HG02571 (cell line): ENCODE data around the gene ERGIC1.

Source experiments
- ATAC-seq: cut with Tn5 transposase; IDR thresholded peaks from one replicate; pipeline ENCODE4 v1.9.1; 2021; ENCODE audit warnings: mild to moderate bottlenecking, moderate library complexity; ENCODE audit not compliant: unreplicated experiment

ERGIC1 gene

DNA sequence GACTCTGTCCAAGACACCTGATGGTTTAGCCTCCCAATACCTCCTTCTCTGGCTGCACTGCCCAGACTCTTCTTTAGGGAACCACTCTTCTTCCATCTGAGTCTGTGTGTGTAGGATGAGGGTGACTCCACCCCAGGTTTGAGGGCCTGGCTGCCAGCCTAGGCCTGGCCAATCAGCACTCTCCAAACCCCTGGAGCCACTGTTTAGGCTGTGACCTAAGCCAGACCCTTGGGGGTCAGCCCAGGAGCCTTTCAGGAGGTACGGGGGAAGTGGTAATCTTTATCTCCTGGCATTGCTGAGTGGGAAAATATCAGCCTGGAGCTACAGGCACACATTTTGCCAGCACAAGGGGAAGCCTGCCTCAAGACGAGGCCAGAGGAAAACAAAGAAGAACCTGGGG is 6.2 kb upstream of the ERGIC1 start:
- no peak for ATAC-seq

DNA sequence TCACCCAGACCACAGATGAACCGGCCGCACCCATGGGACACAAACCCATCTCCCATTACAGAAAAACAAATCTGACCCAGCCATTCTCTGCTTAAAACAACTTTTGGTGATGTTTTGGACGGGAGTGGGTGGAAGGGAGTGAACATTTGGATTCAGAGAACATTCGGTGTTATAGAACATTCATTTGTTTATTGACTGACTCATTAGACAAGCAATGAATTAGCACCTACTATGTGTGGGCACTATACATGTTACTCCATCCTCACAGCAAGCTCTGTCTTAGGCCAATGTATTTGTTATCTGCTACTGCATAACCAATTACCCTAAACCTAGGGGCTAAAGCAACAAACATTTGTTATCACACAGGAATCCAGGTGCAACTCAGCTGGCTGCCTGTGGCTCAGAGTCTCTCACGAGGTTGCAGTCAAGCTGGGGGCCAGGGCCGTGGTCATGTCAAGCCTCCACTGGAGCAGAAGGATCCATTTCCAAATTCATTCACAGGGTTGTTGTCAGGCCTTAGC is 5.1 kb upstream of the ERGIC1 start:
- no peak for ATAC-seq

- ATAC-seq = no peak
Measured at GRCh38 chr5:172830275-172830799, 3.7 kb upstream of the ERGIC1 start.

DNA sequence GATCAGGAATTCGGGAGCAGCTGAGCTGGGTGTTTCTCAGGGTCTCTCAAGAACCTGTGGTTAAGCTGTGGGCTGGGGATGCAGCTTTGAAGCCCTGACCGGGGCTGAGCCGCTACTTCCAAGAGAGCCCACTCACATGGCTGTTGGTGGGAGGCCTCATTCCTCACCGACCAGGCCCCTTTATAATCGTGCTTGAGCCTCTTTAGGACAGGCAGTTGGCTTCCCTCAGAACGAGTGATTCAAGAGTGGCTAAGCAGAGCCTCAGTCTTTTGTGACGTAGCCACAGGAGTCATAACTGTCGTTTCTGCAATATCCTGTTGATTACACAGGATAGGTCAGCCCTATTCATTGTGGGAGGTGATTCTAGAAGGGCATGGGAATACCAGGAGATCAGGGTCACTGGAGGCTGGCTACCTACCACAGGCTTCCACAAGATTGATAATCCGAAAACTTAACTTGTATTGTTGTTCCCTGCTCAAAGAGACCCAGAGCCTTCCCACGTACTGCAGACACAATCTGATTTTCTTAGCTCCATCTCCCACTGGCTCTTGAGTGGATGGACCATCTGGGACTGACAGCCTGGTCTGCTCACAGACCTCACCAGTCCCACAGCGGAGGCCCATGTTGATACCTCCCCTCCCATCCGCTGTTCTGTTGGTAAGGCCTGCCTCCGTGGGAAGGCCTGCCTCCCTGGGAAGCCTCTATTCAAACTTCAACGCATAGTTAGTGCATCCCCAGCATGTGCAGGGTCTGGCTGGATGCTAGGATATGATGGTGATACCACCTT is 3.0 kb upstream of the ERGIC1 start:
- no peak for ATAC-seq

- ATAC-seq = no peak
Measured at GRCh38 chr5:172832383-172833315, 1.4 kb upstream of the ERGIC1 start.

- ATAC-seq = no peak
Measured at GRCh38 chr5:172833372-172833685, 722 bp upstream of the ERGIC1 start.

GRCh38 chr5:172834415-172835289 is 601 bp downstream of the ERGIC1 start:
- ATAC-seq = peak; percentile 18

DNA sequence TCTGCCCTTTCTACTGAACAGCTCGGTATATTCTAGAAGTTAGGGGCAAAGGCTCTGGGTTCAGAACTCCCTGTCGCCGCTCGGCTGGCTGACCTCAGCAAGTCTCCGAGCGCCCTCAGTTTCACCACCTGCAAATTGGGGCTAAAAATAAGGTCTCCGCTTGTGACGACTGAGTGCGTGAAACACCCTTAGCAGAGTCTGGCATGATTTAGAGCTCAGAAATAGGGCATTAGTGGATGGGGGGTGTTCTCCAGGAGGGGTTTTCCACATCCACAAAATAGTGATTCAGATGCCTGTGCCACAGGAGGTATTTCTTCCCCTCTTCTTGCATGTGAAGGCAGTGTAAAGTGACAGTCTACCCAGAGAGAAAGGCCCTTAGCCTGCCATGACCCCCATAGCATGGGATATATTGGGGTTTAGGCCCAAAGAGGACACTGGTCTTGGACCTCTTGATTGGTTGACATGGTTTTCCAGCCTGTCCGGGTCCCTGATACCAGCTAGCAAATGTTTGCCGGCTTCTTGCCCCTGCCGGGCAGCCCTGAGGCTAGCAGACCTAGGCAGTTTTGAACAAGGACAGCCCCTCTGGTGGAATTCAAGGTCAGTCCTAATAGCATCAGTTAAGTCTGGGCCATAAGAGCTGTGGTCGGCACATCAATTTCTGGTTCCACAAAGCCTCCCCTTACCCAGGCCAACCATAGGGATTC is 1.4 kb downstream of the ERGIC1 start:
- no peak for ATAC-seq

- ATAC-seq = no peak
Measured at GRCh38 chr5:172835994-172836356, 1.9 kb downstream of the ERGIC1 start.

- ATAC-seq = peak; percentile 63
Measured at GRCh38 chr5:172837640-172838039, 3.6 kb downstream of the ERGIC1 start.

DNA sequence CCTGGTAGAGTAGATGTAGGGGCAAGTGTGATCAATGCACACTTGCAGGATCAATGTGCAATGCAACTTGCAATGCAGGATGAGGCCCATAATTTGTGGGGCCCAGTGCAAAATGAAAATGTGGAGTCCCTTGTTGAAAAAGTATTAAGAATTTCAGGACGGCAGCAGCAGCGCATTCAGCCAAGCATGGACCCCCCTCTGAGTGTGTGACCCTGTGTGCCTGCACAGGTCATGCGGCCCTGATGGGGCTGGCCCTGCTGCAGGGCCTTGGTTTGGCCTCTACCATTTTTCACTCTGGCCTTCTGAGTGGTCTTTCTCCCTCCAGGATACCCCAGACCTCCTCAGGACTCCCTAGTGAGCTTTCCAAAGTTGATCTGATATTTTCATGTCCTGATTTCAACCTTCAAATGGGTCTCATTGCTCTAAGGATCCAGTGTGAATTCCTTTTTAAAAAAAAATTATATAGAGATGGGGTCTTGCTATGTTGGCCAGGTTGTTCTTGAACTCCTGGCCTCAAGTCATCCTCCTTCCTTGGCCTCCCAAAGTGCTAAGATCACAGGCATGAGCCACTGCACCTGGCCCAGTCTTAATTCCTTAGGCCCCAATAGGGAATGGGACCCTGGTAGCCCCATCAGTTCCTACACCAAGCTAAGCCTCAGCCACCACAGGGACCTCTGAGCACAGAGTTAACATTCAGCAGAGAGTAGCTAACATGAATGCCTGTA is 4.3 kb downstream of the ERGIC1 start:
- no peak for ATAC-seq

- ATAC-seq = no peak
Measured at GRCh38 chr5:172839669-172840431, 5.8 kb downstream of the ERGIC1 start.

DNA sequence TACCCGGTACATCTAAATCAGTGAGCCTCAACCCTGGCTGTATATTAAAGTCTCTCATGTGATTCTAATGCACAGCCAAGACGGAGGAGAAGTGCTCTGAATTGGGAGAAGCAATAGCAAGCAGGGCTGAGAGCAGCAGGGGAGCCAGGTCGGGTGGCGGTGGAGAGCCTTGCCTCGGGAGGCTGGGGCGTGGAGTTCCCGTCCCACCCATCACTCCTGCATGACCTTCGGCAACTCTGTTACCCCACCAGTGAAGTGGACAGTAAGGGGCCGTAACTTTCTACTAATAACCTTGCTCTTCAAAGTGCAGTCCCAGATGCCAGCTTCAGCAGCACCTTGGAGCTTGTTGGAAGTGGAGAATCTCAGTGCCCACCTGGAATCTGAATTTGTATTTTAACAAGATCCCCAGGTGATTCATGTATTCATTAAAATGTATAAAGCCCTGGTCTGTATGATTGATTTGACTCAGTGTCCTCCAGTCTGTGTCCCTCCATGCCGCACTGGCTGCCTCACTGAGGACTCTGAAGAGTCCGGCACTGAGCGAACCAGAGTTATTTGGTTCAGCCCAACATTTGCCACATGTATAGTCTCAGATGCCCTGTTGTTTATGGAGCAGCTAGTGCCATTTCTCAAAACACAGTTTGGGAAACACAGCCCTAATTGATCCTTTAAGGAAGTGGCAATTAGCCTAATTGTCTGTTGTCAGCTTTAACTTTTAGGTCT is 6.5 kb downstream of the ERGIC1 start:
- ATAC-seq = no peak

DNA sequence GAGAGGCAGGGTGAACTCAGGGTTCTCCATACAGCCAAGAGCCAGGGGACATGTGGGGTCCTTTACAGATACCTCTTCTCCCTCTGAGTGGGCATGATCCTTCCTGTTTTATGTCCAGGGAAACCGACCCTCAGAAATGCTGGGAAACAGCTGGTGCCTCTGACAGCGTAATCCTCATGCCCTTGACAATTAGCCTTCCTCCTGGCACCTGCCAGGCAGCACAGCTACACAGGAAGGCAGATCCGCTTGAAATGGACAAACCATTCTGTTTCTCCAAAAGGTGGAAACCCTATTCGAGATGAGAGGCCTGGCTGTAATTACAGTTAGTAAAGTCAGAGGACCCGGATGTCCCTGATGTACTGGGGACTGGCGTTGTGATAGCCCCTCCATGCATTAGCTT is 7.2 kb downstream of the ERGIC1 start:
- no peak for ATAC-seq

DNA sequence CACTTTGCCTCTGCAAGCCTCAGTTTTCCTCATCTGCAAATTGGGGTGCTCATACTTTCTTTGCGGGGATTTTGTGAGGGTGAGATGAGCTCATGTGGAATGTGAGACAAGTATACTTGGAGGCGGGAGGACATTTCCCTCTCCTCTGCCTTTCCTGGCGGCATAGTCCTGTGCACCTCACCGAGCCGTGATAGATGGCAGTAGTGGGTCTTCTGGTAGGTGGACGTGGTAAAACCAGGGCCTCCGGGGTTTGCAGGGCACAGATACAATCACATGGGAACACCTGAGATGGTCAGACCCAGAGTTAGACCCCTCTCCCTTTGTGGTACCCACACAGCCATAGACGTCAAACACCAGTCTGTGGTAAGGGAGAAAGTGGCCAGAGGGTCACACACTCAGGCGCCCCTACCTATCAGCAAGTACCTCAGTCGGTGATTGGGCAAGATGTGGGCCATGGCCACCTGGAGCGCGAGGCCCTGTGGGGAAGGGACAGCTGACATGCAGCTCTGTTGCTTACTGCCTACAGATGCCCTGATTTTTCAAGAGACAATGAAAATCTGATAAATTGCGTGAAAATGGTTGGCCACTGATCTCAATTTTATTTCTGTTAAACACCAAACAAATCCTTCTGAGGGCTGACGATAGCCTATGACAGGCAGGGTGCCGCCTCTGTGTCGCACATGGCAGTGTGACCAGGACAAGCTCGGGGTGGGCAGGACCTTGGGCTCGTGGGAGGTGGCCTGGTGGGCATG is 9.9 kb downstream of the ERGIC1 start:
- ATAC-seq = no peak

- ATAC-seq = no peak
Measured at GRCh38 chr5:172844577-172844838, 10.5 kb downstream of the ERGIC1 start.

DNA sequence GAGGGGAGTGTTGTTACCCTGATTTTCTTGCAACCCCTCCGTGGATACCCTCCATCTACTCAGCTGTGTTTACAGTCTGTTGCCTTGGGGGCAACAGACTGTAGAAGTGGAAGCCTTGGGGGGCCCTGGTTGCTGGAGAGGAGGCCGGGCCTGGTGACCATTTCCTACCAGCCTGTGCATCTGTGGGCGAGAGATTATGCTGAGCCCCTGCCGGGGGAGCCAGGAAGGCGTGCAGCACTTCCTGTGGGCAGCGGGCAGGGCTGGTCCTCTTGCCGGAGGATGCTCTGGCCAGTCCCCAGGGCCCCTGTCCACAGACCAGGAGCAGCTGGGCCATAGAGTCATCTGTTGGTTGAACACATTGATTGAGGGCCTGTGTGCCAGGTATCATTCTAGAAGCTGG is 11.1 kb downstream of the ERGIC1 start:
- no peak for ATAC-seq

- no peak for ATAC-seq
Measured at GRCh38 chr5:172845576-172845975, 11.5 kb downstream of the ERGIC1 start.
